HG03565 (cell line): ENCODE measurements around the gene DGKI.
A peak's percentile ranks its signal among the peaks of the same experiment; 100 is the strongest.
"Not testable (repeated sequence)": the region's sequence is repeated elsewhere in the genome, so short reads cannot be mapped to it uniquely, and the experiment has no call there.

Source experiments
- ATAC-seq: cut with Tn5 transposase; IDR thresholded peaks from one replicate; pipeline ENCODE4 v1.9.1; 2021; ENCODE audit warnings: mild to moderate bottlenecking, moderate library complexity; ENCODE audit not compliant: unreplicated experiment

The DGKI gene

GRCh38 chr7:137485818-137486217, 361.0 kb downstream of the DGKI start:
- no peak for ATAC-seq

GRCh38 chr7:137484326-137484725, 362.4 kb downstream of the DGKI start:
- no peak for ATAC-seq

GRCh38 chr7:137482466-137482865, 364.3 kb downstream of the DGKI start:
- ATAC-seq = no peak

GRCh38 chr7:137480824-137481365, 365.9 kb downstream of the DGKI start:
- peak; percentile 24 for ATAC-seq

GRCh38 chr7:137480401-137480800, 366.4 kb downstream of the DGKI start:
- ATAC-seq = peak; percentile 24

GRCh38 chr7:137476937-137477336, 369.8 kb downstream of the DGKI start:
- ATAC-seq = no peak

GRCh38 chr7:137475966-137476365, 370.8 kb downstream of the DGKI start:
- ATAC-seq = no peak

- no peak for ATAC-seq
These were observed 372.2 kb downstream of the DGKI start for GRCh38 chr7:137474540-137475026.

GRCh38 chr7:137471128-137471527, 375.6 kb downstream of the DGKI start:
- ATAC-seq = no peak

GRCh38 chr7:137469858-137470257, 376.9 kb downstream of the DGKI start:
- ATAC-seq = no peak

- no peak for ATAC-seq
These were observed 377.5 kb downstream of the DGKI start for GRCh38 chr7:137469191-137469811.

- no peak for ATAC-seq
These were observed 383.9 kb downstream of the DGKI start for GRCh38 chr7:137462847-137463246.

- ATAC-seq = no peak
These were observed 384.6 kb downstream of the DGKI start for GRCh38 chr7:137462074-137462715.

GRCh38 chr7:137458399-137458798, 388.4 kb downstream of the DGKI start:
- ATAC-seq = no peak

GRCh38 chr7:137454767-137455166, 392.0 kb downstream of the DGKI start:
- ATAC-seq = no peak

- peak; percentile 79 for ATAC-seq
These were observed 392.5 kb downstream of the DGKI start for GRCh38 chr7:137454246-137454724.

GRCh38 chr7:137453356-137453755, 393.4 kb downstream of the DGKI start:
- no peak for ATAC-seq

GRCh38 chr7:137449016-137449415, 397.8 kb downstream of the DGKI start:
- ATAC-seq = no peak

- ATAC-seq = not testable (repeated sequence)
These were observed 398.2 kb downstream of the DGKI start for GRCh38 chr7:137448572-137448971.

- ATAC-seq = no peak
These were observed 400.7 kb downstream of the DGKI start for GRCh38 chr7:137446025-137446424.

GRCh38 chr7:137445268-137445667, 401.5 kb downstream of the DGKI start:
- no peak for ATAC-seq

- ATAC-seq = no peak
These were observed 403.2 kb downstream of the DGKI start for GRCh38 chr7:137443616-137444015.
